Skin of body (tissue), 2 donors: Measurements from ENCODE around the gene RNU7-1. TPM values are rescaled to one million over a fixed set of nuclear protein-coding genes. Genes with fewer than 3 reads are reported as not detected.

ENCODE experiments used
- DNase-seq: peaks from one replicate; lab custom pipeline; 2025; lab: John Stamatoyannopoulos, UW
- total RNA-seq: library from RNA; depleted of rRNA; stranded (reverse); fragments of >200 nt; gene quantifications from one replicate; pipeline ENCODE4 v1.2.3, GENCODE V29; 2014

RNU7-1 gene
- total RNA-seq, 1 donor from 2014 or later = not detected

DNA sequence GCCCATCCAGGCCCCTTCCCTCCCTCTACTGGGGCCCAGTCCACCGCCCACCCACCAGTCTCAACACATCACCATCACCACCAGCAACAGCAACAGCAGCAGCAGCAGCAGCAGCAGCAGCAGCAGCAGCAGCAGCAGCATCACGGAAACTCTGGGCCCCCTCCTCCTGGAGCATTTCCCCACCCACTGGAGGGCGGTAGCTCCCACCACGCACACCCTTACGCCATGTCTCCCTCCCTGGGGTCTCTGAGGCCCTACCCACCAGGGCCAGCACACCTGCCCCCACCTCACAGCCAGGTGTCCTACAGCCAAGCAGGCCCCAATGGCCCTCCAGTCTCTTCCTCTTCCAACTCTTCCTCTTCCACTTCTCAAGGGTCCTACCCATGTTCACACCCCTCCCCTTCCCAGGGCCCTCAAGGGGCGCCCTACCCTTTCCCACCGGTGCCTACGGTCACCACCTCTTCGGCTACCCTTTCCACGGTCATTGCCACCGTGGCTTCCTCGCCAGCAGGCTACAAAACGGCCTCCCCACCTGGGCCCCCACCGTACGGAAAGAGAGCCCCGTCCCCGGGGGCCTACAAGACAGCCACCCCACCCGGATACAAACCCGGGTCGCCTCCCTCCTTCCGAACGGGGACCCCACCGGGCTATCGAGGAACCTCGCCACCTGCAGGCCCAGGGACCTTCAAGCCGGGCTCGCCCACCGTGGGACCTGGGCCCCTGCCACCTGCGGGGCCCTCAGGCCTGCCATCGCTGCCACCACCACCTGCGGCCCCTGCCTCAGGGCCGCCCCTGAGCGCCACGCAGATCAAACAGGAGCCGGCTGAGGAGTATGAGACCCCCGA is 6.8 kb upstream of the RNU7-1 start:
- no peak for DNase-seq

DNA sequence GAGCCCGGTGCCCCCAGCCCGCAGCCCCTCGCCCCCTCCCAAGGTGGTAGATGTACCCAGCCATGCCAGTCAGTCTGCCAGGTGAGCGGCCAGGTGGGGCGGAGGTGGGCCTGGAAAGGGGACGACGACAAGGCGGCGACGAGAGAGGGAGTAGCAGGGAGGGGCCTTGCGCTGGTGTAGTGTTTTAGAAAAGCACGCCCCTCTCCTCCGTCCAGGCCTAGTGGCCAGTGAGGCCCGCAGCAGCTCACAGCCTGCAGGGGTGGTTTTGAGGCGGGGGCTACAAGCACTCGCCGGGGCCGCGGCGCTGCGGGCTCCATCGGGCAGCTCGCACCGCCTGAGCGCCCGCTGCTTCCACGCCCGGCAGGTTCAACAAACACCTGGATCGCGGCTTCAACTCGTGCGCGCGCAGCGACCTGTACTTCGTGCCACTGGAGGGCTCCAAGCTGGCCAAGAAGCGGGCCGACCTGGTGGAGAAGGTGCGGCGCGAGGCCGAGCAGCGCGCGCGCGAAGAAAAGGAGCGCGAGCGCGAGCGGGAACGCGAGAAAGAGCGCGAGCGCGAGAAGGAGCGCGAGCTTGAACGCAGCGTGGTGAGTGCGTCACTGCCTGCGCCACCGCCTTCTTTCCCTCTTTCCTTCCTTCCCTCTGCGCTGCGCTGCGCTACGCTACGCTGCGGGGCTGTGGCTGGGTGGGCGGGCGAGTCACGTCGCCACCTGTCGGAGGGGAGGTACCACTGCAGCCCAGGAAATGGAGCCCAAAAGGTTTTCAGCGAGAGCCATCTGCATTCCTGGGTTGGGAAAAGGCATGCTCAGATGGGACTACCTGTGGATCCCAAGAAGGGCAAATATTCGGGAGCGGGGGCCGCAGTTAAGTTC is 5.9 kb upstream of the RNU7-1 start:
- DNase-seq = peak; percentile 95

DNA sequence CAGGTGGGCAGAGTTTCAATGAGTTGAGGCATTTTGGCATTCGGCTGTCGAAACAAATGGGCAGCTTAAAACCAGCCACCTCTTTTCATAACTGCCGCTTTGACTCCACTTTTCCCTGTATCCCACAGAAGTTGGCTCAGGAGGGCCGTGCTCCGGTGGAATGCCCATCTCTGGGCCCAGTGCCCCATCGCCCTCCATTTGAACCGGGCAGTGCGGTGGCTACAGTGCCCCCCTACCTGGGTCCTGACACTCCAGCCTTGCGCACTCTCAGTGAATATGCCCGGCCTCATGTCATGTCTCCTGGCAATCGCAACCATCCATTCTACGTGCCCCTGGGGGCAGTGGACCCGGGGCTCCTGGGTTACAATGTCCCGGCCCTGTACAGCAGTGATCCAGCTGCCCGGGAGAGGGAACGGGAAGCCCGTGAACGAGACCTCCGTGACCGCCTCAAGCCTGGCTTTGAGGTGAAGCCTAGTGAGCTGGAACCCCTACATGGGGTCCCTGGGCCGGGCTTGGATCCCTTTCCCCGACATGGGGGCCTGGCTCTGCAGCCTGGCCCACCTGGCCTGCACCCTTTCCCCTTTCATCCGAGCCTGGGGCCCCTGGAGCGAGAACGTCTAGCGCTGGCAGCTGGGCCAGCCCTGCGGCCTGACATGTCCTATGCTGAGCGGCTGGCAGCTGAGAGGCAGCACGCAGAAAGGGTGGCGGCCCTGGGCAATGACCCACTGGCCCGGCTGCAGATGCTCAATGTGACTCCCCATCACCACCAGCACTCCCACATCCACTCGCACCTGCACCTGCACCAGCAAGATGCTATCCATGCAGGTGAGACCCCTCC is 5.0 kb upstream of the RNU7-1 start:
- no peak for DNase-seq

DNA sequence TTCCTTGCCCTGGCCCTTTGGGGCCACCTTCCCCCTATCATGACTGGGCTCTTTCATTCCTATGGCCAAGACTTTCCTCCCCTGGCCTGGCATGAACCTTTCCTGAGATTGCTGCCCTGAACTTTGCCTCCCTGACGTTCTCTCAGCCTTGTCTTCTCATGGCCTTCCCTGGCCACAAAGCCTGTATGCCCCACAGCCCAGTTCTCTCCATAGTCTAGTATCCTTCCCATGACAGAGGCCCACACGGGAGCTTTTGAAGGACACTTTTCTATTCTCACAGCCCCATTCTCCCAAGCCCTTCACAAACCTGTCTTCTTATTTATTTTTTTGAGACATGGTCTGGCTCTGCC is 4.5 kb upstream of the RNU7-1 start:
- DNase-seq = no peak

DNA sequence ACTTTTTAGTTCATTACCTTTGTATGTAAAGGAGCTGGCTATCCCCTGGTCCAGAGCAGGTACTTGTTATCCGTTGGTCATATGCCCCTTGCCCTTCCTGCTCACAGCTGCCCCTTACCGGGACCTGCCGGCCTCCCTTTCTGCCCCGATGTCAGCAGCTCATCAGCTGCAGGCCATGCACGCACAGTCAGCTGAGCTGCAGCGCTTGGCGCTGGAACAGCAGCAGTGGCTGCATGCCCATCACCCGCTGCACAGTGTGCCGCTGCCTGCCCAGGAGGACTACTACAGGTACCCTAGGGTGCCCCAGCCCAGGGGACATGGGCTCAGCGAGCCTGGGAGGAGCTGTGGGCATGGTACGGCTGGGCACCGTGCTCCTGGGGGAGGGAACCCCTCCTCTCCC is 2.3 kb upstream of the RNU7-1 start:
- DNase-seq = no peak

DNA sequence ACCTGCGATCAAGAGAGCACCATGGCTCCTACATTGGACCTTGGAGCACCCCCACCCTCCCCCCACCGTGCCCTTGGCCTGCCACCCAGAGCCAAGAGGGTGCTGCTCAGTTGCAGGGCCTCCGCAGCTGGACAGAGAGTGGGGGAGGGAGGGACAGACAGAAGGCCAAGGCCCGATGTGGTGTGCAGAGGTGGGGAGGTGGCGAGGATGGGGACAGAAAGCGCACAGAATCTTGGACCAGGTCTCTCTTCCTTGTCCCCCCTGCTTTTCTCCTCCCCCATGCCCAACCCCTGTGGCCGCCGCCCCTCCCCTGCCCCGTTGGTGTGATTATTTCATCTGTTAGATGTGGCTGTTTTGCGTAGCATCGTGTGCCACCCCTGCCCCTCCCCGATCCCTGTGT is 1.8 kb upstream of the RNU7-1 start:
- DNase-seq = no peak

DNA sequence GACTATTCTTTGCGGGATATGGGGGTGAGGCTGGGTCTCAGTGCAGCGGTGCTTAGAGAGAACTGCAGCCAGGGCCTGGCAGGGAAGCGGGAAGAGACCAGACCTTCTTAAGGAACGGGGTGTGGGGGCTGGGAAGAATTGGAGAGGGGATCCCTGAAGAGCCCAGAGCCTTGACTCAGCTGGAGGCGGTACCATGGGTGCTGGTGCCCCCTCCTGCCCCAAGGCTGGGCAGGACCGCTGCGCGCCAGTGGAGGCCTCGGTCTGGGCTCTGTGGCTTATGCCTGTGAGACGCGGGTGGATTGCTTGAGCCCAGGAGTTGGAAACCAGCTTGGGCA is 1.3 kb upstream of the RNU7-1 start:
- no peak for DNase-seq

DNA sequence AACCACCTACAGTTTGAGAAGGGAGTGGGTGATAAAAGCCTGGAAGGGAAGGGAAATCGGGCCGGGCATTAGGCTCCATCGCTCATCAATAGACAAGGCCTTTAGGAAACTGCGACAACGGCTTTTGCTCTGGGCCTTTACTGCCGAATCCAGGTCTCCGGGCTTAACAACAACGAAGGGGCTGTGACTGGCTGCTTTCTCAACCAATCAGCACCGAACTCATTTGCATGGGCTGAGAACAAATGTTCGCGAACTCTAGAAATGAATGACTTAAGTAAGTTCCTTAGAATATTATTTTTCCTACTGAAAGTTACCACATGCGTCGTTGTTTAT is 261 bp upstream of the RNU7-1 start:
- peak; percentile 98 for DNase-seq

DNA sequence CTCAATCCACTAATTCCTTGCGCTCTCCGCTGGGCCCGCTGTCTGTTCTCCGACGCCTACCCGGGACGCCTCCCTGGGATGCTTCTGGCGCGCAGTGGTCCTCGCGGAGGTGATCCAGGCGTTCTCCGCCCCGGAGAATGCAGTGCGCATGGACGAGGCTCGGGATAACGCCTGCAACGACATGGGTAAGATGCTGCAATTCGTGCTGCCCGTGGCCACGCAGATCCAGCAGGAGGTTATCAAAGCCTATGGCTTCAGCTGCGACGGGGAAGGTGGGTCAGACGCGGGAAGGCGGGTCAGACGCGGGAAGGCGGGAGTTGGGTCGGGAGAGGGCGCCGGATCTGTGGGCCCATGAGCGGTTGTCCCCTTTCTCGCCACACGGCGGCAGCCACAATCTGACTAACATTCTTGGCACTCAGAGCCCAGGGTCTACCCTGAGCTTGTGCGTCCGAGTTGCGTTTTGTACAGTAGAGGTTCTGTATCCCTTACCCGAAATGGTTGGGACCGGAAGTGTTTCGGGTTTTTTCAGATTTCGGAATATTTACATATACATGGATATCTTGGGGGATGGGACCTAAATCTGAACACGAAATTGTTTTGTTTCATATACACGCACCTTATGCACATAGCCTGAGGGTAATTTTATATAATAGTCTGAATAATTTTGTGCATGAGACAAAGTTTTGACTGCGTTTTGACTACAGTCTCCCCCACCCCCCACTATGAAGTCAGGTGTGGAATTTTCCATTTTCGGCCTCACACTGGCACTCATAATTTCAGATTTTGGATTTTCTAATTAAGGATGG is 968 bp downstream of the RNU7-1 start:
- DNase-seq = peak; percentile 92

DNA sequence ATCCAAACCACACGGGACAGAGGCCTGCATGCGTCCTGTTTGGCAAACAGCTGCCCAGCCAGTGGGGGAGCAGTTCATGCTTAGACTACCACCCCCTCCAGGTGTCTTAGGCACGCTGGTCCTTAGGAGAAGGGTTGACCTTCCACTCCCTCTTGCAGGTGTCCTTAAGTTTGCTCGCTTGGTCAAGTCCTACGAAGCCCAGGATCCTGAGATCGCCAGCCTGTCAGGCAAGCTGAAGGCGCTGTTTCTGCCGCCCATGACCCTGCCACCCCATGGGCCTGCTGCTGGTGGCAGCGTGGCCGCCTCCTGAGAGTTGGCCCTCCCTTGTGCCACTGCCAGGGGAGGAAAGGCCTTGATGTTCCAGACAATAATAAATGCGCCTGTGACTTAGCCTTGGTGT is 2.0 kb downstream of the RNU7-1 start:
- DNase-seq = no peak

DNA sequence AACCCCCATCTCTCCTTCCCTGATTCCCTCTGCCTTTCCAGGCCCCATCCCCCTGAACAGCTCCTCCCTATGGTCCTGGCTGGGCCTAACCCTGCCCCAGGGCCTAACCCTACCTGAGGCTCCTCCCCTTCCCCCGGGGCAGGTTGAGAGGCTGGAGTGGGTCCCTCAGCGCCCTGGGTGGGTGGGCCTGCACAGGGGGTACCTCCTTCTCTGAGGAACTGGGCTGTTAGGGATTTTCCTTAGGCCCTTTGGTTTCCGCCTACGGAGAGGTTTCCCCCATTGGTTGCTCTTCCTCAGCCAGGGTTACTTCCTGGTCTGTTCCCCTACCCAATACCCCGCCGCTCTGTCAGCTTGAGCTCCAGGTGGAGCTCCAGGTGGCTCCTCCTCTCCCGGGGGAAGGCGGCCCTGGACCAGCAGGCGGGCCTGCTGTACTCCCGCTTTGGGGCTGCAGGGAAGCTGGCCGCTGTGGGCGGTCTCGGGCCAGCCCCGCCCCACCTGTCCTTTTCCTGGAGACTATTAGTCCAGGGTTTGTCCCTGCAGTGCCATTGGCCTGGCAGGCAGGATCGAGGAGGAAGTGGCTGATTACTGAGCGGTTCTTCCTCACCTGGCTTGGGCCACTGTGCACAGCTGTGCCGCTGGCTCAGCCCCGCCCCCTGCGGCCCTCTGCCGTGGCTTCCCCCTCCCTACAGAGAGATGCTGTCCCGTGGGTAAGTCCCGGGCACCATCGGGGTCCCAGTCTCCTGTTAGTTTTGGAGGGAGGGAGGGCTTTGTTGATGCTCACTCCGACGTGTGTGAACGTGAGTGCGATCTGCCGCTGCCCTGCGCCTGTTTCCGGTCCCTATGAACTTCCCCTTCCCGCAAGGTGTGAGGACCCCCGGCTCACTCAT is 2.7 kb downstream of the RNU7-1 start:
- no peak for DNase-seq

DNA sequence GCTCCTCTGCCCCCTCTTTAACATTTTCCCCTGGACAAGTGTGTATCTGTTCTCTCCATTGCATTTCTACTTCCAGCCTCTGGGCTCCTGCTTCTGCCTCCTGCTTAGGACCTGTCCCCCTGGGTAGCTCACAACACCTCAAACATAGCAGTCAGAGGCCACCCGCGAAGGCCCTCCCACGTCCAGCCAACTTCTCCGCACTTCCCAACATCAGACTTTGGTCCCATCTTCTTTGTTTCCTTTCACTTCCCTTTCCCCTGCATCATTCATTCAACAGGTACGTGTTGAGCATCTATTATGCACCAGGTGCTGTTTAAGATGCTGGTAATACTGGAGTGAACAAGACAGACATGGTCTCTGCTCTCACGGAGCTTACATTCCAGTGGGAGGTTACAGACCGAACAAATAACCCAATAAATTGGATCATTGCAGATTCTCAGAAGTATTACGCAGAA is 3.3 kb downstream of the RNU7-1 start:
- no peak for DNase-seq

DNA sequence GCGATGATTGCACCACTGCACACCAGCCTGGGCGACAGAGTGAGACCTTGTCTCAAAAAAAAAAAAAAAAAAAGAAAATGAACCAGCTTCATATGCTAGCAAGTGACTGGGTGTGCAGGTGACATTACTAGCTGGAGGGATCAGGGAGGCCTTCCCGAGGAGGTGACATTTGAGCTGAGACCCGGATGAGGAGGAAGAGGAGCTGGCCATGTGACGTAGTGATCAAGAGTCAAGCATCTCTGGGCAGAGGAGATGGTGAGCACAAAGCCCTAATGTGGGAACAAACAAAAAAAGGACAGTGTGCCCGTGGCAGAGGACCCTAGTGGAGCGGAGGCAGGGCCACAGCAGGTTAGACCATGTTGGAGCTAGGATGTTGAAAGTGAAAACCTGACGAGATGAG is 4.0 kb downstream of the RNU7-1 start:
- no peak for DNase-seq

DNA sequence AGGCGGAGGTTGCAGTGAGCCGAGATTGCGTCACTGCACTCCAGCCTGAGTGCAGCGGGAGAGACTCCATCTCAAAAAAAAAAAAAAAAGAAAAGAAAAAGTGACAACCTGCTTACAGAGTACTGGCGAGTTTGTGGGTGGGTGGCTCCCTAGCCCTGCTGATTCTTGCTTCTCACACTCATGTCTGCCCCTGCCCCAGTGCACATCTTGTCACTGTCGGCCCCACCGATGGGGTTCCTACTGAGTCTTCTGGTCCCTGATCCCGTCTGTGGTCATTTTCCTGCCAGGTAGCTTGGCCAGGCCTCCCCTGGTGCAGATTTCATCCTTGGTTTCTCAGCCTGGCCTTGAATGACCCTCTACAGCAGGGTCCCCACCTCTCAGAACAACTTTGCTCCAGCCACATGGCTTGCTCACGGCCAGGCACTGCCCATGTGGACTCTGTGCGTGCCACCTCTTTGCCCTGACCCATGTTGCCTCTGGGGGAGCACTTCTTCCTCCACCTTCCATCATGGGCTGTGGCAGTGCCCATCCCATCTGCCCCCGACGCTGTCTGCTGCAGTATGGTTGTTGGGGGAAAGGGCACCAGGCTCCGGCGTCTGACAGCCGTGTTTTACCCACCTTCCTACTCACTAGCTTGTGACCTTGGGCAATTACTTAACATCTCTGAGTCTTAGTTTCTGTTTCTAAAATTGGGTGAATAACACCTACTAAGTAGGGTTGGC is 5.4 kb downstream of the RNU7-1 start:
- DNase-seq = no peak

DNA sequence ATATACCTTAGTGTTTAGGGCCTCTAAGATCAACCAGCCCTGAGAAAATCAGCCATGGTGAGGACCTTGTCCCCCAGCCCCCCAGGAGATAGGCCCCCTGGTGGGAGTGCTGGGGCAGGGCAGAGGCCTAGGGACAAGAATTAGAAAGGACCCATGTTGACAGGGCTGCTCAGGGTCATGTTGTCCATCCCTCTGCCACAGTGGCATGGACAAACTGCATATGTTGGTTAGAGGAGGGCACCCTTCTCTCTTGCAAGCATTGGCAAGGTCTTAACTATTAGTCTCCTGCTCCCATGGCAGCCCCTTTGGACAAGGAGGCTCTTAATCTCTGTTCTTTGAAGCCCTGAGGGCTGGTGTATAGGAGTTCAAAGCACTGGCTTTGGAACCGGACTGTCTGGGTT is 6.8 kb downstream of the RNU7-1 start:
- DNase-seq = no peak

DNA sequence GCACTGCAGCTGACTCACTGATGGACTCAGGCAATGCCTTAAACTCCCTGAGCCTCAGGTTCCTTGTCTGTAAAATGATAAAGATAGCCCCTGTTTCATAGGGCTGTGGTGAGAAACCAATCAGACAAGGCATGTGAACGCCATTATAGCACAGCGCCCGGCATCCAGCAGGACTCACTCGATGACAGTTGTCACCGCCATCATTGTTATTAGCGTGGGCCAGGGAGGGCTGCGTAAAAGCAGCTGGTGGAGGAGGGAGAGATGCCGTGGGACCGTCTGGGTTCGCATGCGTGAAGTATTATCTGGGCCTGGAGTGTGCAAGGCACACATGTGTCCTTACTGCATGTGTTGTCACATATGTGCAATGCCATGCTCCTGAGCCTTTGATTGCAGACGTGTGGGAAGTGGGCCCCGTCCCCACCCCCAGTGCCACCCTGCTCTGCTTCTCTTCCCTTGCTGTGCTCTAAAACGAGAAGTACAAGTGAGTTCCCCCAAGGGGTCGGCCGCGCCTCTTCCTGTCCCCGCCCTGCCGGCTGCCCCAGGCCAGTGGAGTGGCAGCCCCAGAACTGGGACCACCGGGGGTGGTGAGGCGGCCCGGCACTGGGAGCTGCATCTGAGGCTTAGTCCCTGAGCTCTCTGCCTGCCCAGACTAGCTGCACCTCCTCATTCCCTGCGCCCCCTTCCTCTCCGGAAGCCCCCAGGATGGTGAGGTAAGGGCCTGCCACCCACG is 7.4 kb downstream of the RNU7-1 start, which contains the start of gene PTPN6:
PTPN6 (plus strand) TSS at position 546 of the 730 bp plus-strand sequence; CDS start at position 703, 157 bp downstream.
- peak; percentile 25 for DNase-seq

DNA sequence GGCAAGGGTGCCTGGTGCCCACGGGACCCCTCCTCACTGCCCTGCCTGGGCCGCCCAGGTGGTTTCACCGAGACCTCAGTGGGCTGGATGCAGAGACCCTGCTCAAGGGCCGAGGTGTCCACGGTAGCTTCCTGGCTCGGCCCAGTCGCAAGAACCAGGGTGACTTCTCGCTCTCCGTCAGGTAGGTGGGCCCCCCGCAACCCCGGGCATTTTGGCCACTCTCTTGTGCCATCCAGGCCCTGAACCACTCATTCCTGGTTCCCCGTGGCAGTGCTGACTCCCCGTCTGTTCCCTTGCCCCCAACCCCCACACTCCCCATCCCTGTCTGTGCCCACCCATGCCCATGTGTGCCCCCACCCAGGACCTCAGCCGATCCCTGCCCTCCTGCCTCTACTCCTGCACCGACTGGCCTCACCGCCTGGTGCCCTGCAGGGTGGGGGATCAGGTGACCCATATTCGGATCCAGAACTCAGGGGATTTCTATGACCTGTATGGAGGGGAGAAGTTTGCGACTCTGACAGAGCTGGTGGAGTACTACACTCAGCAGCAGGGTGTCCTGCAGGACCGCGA is 8.0 kb downstream of the RNU7-1 start:
- DNase-seq = no peak
